ENCODE measurements around the gene SON.

The SON gene

DNA sequence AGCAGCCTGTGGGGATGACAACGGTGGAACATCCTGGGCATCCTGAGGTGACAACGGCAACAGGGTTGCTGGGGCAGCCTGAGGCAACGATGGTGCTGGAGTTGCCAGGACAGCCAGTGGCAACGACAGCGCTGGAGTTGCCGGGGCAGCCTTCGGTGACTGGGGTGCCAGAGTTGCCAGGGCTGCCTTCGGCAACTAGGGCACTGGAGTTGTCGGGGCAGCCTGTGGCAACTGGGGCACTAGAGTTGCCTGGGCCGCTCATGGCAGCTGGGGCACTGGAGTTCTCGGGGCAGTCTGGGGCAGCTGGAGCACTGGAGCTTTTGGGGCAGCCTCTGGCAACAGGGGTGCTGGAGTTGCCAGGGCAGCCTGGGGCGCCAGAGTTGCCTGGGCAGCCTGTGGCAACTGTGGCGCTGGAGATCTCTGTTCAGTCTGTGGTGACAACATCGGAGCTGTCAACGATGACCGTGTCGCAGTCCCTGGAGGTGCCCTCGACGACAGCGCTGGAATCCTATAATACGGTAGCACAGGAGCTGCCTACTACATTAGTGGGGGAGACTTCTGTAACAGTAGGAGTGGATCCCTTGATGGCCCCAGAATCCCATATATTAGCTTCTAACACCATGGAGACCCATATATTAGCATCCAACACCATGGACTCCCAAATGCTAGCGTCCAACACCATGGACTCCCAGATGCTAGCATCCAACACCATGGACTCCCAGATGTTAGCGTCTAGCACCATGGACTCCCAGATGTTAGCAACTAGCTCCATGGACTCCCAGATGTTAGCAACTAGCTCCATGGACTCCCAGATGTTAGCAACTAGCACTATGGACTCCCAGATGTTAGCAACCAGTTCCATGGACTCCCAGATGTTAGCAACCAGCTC lies 8.2 kb downstream of the SON start:
- in situ Hi-C loops (cut with MboI; ENCODE audit: low pct_unique_long_range_greater_than_20kb, low sequenced_read_pairs, unreplicated experiment) = no loop called here
- TF ChIP-seq, protein P1, sequence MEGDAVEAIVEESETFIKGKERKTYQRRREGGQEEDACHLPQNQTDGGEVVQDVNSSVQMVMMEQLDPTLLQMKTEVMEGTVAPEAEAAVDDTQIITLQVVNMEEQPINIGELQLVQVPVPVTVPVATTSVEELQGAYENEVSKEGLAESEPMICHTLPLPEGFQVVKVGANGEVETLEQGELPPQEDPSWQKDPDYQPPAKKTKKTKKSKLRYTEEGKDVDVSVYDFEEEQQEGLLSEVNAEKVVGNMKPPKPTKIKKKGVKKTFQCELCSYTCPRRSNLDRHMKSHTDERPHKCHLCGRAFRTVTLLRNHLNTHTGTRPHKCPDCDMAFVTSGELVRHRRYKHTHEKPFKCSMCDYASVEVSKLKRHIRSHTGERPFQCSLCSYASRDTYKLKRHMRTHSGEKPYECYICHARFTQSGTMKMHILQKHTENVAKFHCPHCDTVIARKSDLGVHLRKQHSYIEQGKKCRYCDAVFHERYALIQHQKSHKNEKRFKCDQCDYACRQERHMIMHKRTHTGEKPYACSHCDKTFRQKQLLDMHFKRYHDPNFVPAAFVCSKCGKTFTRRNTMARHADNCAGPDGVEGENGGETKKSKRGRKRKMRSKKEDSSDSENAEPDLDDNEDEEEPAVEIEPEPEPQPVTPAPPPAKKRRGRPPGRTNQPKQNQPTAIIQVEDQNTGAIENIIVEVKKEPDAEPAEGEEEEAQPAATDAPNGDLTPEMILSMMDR (IDR thresholded peaks at IDR 0.05; ENCODE audit: extremely low read depth, insufficient read depth, missing control alignments) = no peak
- DNase-seq (ENCODE audit: low spot score) = no peak

DNA sequence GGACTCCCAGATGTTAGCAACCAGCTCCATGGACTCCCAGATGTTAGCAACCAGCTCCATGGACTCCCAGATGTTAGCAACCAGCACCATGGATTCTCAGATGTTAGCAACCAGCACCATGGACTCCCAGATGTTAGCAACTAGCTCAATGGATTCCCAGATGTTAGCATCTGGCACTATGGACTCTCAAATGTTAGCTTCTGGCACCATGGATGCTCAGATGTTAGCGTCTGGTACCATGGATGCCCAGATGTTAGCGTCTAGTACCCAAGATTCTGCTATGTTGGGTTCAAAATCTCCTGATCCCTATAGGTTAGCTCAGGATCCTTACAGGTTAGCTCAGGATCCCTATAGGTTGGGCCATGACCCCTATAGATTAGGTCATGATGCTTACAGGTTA lies 8.8 kb downstream of the SON start:
- TF ChIP-seq, protein P1 (IDR thresholded peaks at IDR 0.05; ENCODE audit: extremely low read depth, insufficient read depth, missing control alignments) = no peak
- no peak for DNase-seq (ENCODE audit: low spot score)
- in situ Hi-C loops (cut with MboI; ENCODE audit: low pct_unique_long_range_greater_than_20kb, low sequenced_read_pairs, unreplicated experiment) = no loop called here

DNA sequence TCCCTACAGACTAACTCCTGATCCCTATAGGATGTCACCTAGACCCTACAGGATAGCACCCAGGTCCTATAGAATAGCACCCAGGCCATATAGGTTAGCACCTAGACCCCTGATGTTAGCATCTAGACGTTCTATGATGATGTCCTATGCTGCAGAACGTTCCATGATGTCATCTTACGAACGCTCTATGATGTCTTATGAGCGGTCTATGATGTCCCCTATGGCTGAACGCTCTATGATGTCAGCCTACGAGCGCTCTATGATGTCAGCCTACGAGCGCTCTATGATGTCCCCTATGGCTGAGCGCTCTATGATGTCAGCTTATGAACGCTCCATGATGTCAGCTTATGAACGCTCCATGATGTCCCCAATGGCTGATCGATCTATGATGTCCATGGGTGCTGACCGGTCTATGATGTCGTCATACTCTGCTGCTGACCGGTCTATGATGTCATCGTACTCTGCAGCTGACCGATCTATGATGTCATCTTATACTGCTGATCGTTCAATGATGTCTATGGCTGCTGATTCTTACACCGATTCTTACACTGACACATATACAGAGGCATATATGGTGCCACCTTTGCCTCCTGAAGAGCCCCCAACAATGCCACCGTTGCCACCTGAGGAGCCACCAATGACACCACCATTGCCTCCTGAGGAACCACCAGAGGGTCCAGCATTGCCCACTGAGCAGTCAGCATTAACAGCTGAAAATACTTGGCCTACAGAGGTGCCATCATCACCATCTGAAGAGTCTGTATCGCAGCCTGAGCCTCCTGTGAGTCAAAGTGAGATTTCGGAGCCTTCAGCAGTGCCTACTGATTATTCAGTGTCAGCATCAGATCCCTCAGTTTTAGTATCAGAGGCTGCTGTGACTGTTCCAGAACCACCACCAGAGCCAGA lies 9.5 kb downstream of the SON start:
- DNase-seq (ENCODE audit: low spot score) = no peak
- in situ Hi-C loops (cut with MboI; ENCODE audit: low pct_unique_long_range_greater_than_20kb, low sequenced_read_pairs, unreplicated experiment) = no loop called here
- TF ChIP-seq, protein P1 (IDR thresholded peaks at IDR 0.05; ENCODE audit: extremely low read depth, insufficient read depth, missing control alignments) = no peak

DNA sequence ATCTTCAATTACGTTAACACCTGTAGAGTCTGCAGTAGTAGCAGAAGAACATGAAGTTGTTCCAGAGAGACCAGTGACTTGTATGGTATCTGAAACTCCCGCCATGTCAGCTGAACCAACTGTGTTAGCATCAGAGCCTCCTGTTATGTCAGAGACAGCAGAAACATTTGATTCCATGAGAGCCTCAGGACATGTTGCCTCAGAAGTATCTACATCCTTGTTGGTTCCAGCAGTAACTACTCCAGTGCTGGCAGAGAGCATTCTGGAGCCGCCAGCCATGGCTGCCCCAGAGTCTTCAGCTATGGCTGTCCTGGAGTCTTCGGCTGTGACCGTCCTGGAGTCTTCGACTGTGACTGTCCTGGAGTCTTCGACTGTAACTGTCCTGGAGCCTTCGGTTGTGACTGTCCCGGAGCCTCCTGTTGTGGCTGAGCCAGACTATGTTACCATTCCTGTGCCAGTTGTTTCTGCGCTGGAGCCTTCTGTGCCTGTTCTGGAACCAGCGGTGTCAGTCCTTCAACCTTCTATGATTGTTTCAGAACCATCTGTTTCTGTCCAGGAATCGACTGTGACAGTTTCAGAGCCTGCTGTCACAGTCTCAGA lies 10.3 kb downstream of the SON start:
- in situ Hi-C loops (cut with MboI; ENCODE audit: low pct_unique_long_range_greater_than_20kb, low sequenced_read_pairs, unreplicated experiment) = no loop called here
- DNase-seq (ENCODE audit: low spot score) = no peak
- TF ChIP-seq, protein P1 (IDR thresholded peaks at IDR 0.05; ENCODE audit: extremely low read depth, insufficient read depth, missing control alignments) = no peak

DNA sequence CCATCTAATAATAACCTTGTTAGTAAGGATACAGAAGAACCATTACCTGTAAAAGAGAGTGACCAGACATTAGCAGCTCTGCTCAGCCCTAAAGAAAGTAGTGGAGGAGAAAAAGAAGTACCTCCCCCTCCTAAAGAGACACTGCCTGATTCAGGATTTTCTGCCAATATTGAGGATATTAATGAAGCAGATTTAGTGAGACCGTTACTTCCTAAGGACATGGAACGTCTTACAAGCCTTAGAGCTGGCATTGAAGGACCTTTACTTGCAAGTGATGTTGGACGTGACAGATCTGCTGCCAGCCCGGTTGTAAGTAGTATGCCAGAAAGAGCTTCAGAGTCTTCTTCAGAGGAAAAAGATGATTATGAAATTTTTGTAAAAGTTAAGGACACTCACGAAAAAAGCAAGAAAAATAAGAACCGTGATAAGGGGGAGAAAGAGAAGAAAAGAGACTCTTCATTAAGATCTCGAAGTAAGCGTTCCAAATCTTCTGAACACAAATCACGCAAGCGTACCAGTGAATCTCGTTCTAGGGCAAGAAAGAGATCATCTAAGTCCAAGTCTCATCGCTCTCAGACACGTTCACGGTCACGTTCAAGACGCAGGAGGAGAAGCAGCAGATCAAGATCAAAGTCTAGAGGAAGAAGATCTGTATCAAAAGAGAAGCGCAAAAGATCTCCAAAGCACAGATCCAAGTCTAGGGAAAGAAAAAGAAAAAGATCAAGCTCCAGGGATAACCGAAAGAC lies 11.6 kb downstream of the SON start:
- no peak for DNase-seq (ENCODE audit: low spot score)
- TF ChIP-seq, protein P1 (IDR thresholded peaks at IDR 0.05; ENCODE audit: extremely low read depth, insufficient read depth, missing control alignments) = no peak
- in situ Hi-C loops (cut with MboI; ENCODE audit: low pct_unique_long_range_greater_than_20kb, low sequenced_read_pairs, unreplicated experiment) = no loop called here

DNA sequence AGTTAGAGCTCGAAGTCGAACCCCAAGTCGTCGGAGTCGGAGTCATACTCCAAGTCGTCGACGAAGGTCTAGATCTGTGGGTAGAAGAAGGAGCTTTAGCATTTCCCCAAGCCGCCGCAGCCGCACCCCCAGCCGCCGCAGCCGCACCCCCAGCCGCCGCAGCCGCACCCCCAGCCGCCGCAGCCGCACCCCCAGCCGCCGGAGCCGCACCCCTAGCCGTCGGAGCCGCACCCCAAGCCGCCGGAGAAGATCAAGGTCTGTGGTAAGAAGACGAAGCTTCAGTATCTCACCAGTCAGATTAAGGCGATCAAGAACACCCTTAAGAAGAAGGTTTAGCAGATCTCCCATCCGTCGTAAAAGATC lies 12.1 kb downstream of the SON start:
- TF ChIP-seq, protein P1 (IDR thresholded peaks at IDR 0.05; ENCODE audit: extremely low read depth, insufficient read depth, missing control alignments) = no peak
- DNase-seq (ENCODE audit: low spot score) = no peak
- in situ Hi-C loops (cut with MboI; ENCODE audit: low pct_unique_long_range_greater_than_20kb, low sequenced_read_pairs, unreplicated experiment) = no loop called here
